K562 (cell line): ENCODE measurements around the gene KRTAP10-8. TPM values are rescaled to one million over a fixed set of nuclear protein-coding genes. Genes with fewer than 3 reads are reported as not detected.
"Not testable (repeated sequence)": the region's sequence is repeated elsewhere in the genome, so short reads cannot be mapped to it uniquely, and the experiment has no call there.

Experiments
- ATAC-seq: fragments of 200-7000 bp; cut with Tn5 transposase; 3 replicates; pipeline ENCODE4 v1.9.1; 2020; ENCODE audit warnings: moderate library complexity
- BruUV-seq: library from RNA; stranded (reverse); fragments of 400-500 nt; replicated peaks from 2 replicates; lab custom pipeline; 2021; lab: Mats Ljungman, UMichigan
- CTCF ChIA-PET: fragments of 300-600 bp; formaldehyde crosslinking; extraction: SDS; loops from one replicate; lab custom pipeline; 2021; ENCODE audit warnings: low intra/inter-chr PET ratio; lab: Yijun Ruan, JAX
- POLR2A ChIA-PET: fragments of 300-600, 350-650 bp; sonication (Branson Sonifier 250); formaldehyde crosslinking; extraction: SDS; loops from one replicate; lab custom pipeline; 2021; ENCODE audit warnings: antibody characterized with exemption, inconsistent platforms; lab: Yijun Ruan, JAX
- DNase-seq, 4 experiments: peaks; one replicate each; pipeline versions ENCODE4 v3.0.0 to v3.0.0-alpha.2; 2011 to 2018; ENCODE audit warnings: low spot score in 3 of 4, mixed read lengths in 3 of 4; ENCODE audit errors: extremely low read depth in 1 of 4
- FAIRE-seq: peaks from 2 replicates; lab custom pipeline; 2011; peaks lifted over from hg19 to GRCh38; lab: Jason Lieb, UNC
- H2AFZ ChIP-seq: 2 replicates; pipeline ENCODE4 v1.6.0; 2011; ENCODE audit warnings: low read depth, low read length, control low read depth, inconsistent platforms
- H3K27ac ChIP-seq: fragments of 200-600 bp; 3 replicates; pipeline ENCODE4 v1.8.0; 2011; ENCODE audit warnings: low read depth, mild to moderate bottlenecking, control low read depth, inconsistent platforms, low read length, moderate library complexity, mixed read lengths; ENCODE audit errors: extremely low read depth
- H3K27me3 ChIP-seq, 2 experiments: fragments of 300-600 bp in 1 of 2; 2 replicates in 1 of 2; 3 replicates in 1 of 2; pipeline versions ENCODE4 v1.6.0 to v1.8.0; 2011; ENCODE audit warnings: inconsistent platforms in 2 of 2, low read length in 2 of 2, mild to moderate bottlenecking in 1 of 2, mixed read lengths in 1 of 2, moderate library complexity in 1 of 2; ENCODE audit not compliant: control insufficient read depth in 2 of 2, insufficient read depth in 2 of 2
- H3K36me3 ChIP-seq: fragments of 300-600 bp; 3 replicates; pipeline ENCODE4 v1.8.0; 2011; ENCODE audit warnings: mild to moderate bottlenecking, low read length, inconsistent platforms; ENCODE audit not compliant: control insufficient read depth, insufficient read depth
- H3K4me1 ChIP-seq, 2 experiments: fragments of 200-600 bp in 1 of 2; replicated peaks in 1 of 2; 2 replicates in 1 of 2; 3 replicates in 1 of 2; pipeline versions ENCODE4 v1.5.1 to v1.8.0; 2011; ENCODE audit warnings: inconsistent platforms in 2 of 2, low read length in 2 of 2, mild to moderate bottlenecking in 1 of 2, mixed read lengths in 1 of 2, moderate library complexity in 1 of 2; ENCODE audit not compliant: control insufficient read depth in 2 of 2, insufficient read depth in 2 of 2
- H3K4me2 ChIP-seq: 2 replicates; pipeline ENCODE4 v1.6.1; 2011; ENCODE audit warnings: low read length, control low read depth, inconsistent platforms, mixed read lengths; ENCODE audit not compliant: insufficient read depth
- H3K4me3 ChIP-seq: fragments of 200-600 bp; sonication (generic), shearing (Covaris generic); 2 replicates; pipeline ENCODE4 v1.5.1; 2016; ENCODE audit warnings: control low read depth, inconsistent platforms
- H3K79me2 ChIP-seq: fragments of 200-600 bp; 3 replicates; pipeline ENCODE4 v1.8.0; 2011; ENCODE audit warnings: low read length, inconsistent platforms; ENCODE audit not compliant: control insufficient read depth, insufficient read depth
- H3K9ac ChIP-seq, 2 experiments: 2 replicates each; pipeline versions ENCODE4 v1.6.0 to v1.6.1; 2011; ENCODE audit warnings: low read depth in 2 of 2, low read length in 2 of 2, control low read depth in 1 of 2, inconsistent platforms in 1 of 2, mild to moderate bottlenecking in 1 of 2, mixed read lengths in 1 of 2; ENCODE audit not compliant: insufficient read depth in 1 of 2
- H3K9me1 ChIP-seq: one replicate; pipeline ENCODE4 v1.6.0; 2011; ENCODE audit warnings: inconsistent platforms, mild to moderate bottlenecking, low read length, moderate library complexity; ENCODE audit not compliant: control insufficient read depth, insufficient read depth
- H3K9me3 ChIP-seq: replicated peaks from 2 replicates; pipeline ENCODE4 v1.5.1; 2011; ENCODE audit warnings: low read depth, low read length, inconsistent platforms; ENCODE audit not compliant: control insufficient read depth, insufficient read depth
- H4K20me1 ChIP-seq: replicated peaks from 2 replicates; pipeline ENCODE4 v1.6.1; 2011; ENCODE audit warnings: low read length, inconsistent platforms, mixed read lengths; ENCODE audit not compliant: control insufficient read depth, insufficient read depth
- TRIM28 ChIP-seq: fragments of 450-650 bp; IDR thresholded peaks from 2 replicates; pipeline ENCODE4 v1.6.1; 2017
- ZNF707 ChIP-seq: fragments of 250-450 bp; sonication (Bioruptor Pico); conservative IDR thresholded peaks from 2 replicates; pipeline ENCODE4 v1.8.0; 2022; ENCODE audit warnings: inconsistent platforms, mild to moderate bottlenecking, moderate library complexity
- WGBS: fragments of 100-300 bp; shearing (Covaris generic); methylation state at CpG from one replicate; pipeline ENCODE4 v1.1.6; 2016; ENCODE audit warnings: low coverage, mixed read lengths; ENCODE audit not compliant: insufficient coverage; ENCODE audit errors: missing lambda C conversion rate; 5-methylcytosine and 5-hydroxymethylcytosine counted together
- in situ Hi-C: fragments of 300-500 bp; cut with MboI; formaldehyde crosslinking; loops from 4 replicates; pipeline ENCODE4 v1.15.0; 2018; ENCODE audit warnings: inconsistent platforms, mixed read lengths
- intact Hi-C: fragments of 100-400 bp; cut with micrococcal nuclease; formaldehyde crosslinking; loops from 2 replicates; pipeline ENCODE4 v1.14.2; 2022
- polyA plus RNA-seq, 8 experiments: library from polyadenylated mRNA; depleted of rRNA in 4 of 8; stranded (reverse) in 5 of 8; unstranded in 3 of 8; fragments of >200 nt; fragmentation: Nextera tagmentation in 2 of 8; fragmentation: Illumina TruSeq in 1 of 8; extraction: Ambion mirVana in 2 of 8; extraction: Trizol in 1 of 8; gene quantifications; 2 replicates each; pipeline versions ENCODE4 v1.2.1 to v1.2.3, GENCODE V29; 2011 to 2014; ENCODE audit warnings: inconsistent platforms in 1 of 8, missing spikeins in 1 of 8
- total RNA-seq, 7 experiments: library from RNA; depleted of rRNA in 6 of 7; stranded (reverse); fragments of >200 nt in 6 of 7; fragmentation: Illumina TruSeq in 2 of 7; extraction: Trizol in 2 of 7; gene quantifications; 2 replicates each; pipeline versions ENCODE4 v1.2.1 to v1.2.3, GENCODE V29; 2011 to 2021; ENCODE audit warnings: low replicate concordance in 1 of 7
- TF ChIP-seq, protein P1 (sequence below): fragments of 450-650 bp; IDR thresholded peaks from 2 replicates; pipeline ENCODE4 v1.6.1; 2016; ENCODE audit warnings: missing biosample characterization, missing genetic modification characterization

Gene KRTAP10-8
- total and polyA plus RNA-seq, 9 of the 15 experiments (the other 6 are each of a cell fraction or from before 2014, with no cell fraction given) = not detected

DNA sequence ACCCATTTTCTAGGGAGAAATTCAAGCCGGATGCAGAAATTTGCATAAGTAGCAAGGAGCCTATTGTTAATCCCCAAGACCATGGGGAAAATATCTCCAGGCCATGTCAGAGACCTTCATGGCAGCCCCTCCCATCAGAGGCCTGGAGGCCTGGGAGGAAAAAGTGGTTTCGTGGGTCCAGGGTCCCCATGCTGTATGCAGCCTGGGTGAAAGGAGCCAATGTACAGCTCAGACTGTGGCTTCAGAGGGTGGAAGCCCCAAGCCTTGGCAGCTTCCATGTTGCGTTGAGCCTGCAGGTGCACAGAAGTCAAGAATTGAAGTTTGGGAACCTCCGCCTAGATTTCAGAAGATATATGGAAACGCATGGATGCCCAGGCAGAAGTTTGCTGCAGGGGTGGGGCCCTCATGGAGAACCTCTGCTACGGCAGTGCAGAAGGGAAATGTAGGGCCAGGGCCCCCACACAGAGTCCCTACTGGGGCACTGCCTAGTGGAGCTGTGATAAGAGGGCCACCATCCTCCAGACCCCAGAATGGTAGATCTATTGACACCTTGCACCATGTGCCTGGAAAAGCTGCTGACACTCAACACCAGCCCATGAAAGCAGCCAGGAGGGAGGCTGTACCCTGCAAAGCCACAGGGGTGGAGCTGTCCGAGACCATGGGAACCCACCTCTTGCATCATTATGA lies 1.6 kb upstream of the KRTAP10-8 start:
- peaks cover 0 to 10% of the 10 kb centered on the region in 2 experiments; a peak in 2 of 5 replicates for H3K4me1 ChIP-seq
- intact Hi-C loops, H4K20me1 ChIP-seq, in situ Hi-C loops, H2AFZ ChIP-seq, FAIRE-seq, ATAC-seq, H3K9me1 ChIP-seq, H3K4me2 ChIP-seq, BruUV-seq, DNase-seq, H3K9me3 ChIP-seq, H3K27ac ChIP-seq, CTCF ChIA-PET, H3K9ac ChIP-seq, H3K4me3 ChIP-seq, H3K79me2 ChIP-seq, H3K36me3 ChIP-seq: not testable (repeated sequence)
- 3% methylated on average over 7 of the region's 7 CpGs for WGBS
- TF ChIP-seq TRIM28 = 0 out of 2 replicates have a peak, but pooled peaks have one; percentile 58
- POLR2A ChIA-PET = interaction anchor here (0.6 kb wide), 1 partner anchor 119 kb away, joined by 3 read pairs; no protein-coding TSS in a partner anchor
- H3K27me3 ChIP-seq = peaks cover 12 to 26% of the 10 kb centered on the region in 2 experiments; a peak in 4 of 5 replicates

DNA sequence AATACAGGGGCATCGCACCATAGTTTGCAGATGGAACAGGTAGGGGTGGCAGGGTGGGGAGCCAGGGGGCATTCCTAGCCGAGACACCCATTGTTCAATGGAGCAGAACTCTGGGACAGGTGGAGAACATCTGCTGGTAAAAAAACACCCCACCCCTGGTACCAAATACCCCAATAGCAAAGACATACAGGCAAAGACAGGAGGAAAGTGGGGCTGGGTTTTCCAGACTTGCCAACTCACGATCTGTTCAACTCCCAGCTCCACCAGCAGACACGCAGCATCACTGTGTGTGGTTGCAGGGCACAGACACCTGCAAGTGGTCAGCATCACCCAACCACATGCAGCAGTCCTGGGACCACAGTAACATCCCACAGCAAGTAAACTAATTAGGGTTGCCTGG lies 328 bp upstream of the KRTAP10-8 start:
- intact Hi-C loops (no loop called here), in situ Hi-C loops (no loop called here)
- no TSS peak for BruUV-seq
- DNase-seq (no peak), ATAC-seq (no peak), FAIRE-seq (no peak)
- POLR2A ChIA-PET = interaction anchor here (0.7 kb wide), 1 partner anchor 27 kb away, joined by 3 read pairs; no protein-coding TSS in a partner anchor
- Histone ChIP-seq H3K4me1 (peaks cover 0 to 10% of the 10 kb centered on the region in 2 experiments; a peak in 2 of 5 replicates), H2AFZ (no peak overlapping the region), H3K9me3 (no peaks in the 10 kb centered on the region; the same call in none of the 2 replicates), H3K27me3 (peaks cover 14 to 37% of the 10 kb centered on the region in 2 experiments; a peak in 4 of 5 replicates), H4K20me1 (no peaks in the 10 kb centered on the region), H3K4me2 (no peak overlapping the region), H3K9me1 (peaks cover 3% of the 10 kb centered on the region), H3K4me3 (no peak overlapping the region), H3K9ac (no peak overlapping the region), H3K36me3 (no peaks in the 10 kb centered on the region), H3K79me2 (no peaks in the 10 kb centered on the region), H3K27ac (no peak overlapping the region)
- WGBS = 2% methylated on average over 4 of the region's 4 CpGs
- peak; percentile 92 for TF ChIP-seq ZNF707 (CRISPR knock-in tag)
- TF ChIP-seq, protein P1, sequence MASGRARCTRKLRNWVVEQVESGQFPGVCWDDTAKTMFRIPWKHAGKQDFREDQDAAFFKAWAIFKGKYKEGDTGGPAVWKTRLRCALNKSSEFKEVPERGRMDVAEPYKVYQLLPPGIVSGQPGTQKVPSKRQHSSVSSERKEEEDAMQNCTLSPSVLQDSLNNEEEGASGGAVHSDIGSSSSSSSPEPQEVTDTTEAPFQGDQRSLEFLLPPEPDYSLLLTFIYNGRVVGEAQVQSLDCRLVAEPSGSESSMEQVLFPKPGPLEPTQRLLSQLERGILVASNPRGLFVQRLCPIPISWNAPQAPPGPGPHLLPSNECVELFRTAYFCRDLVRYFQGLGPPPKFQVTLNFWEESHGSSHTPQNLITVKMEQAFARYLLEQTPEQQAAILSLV (tag) = no peak
- CTCF ChIA-PET = no interaction called here
